Gastrocnemius medialis (tissue), 4 donors: ENCODE data around the gene MYL2.

ENCODE experiments used
- POLR2A ChIP-seq, 2 donors: fragments of 450-650 bp; IDR thresholded peaks; one replicate each; pipeline ENCODE4 v1.6.1; 2017; ENCODE audit warnings: antibody characterized with exemption in 2 of 2, mild to moderate bottlenecking in 2 of 2, moderate library complexity in 2 of 2
- TF ChIP-seq, protein P1 (sequence below), 5 experiments: fragments of 450-650 bp in 3 of 5; fragments of 200-600 bp in 2 of 5; sonication (generic) in 2 of 5; IDR thresholded peaks in 4 of 5; conservative IDR thresholded peaks in 1 of 5; 1 replicate in 4 of 5; 2 replicates in 1 of 5; pipeline ENCODE4 v1.5.1; 2016 to 2019; ENCODE audit warnings: antibody characterized with exemption in 5 of 5, mild to moderate bottlenecking in 3 of 5, moderate library complexity in 3 of 5

- no peak for TF ChIP-seq POLR2A (IDR thresholded peaks at IDR 0.05)
- TF ChIP-seq, protein P1, sequence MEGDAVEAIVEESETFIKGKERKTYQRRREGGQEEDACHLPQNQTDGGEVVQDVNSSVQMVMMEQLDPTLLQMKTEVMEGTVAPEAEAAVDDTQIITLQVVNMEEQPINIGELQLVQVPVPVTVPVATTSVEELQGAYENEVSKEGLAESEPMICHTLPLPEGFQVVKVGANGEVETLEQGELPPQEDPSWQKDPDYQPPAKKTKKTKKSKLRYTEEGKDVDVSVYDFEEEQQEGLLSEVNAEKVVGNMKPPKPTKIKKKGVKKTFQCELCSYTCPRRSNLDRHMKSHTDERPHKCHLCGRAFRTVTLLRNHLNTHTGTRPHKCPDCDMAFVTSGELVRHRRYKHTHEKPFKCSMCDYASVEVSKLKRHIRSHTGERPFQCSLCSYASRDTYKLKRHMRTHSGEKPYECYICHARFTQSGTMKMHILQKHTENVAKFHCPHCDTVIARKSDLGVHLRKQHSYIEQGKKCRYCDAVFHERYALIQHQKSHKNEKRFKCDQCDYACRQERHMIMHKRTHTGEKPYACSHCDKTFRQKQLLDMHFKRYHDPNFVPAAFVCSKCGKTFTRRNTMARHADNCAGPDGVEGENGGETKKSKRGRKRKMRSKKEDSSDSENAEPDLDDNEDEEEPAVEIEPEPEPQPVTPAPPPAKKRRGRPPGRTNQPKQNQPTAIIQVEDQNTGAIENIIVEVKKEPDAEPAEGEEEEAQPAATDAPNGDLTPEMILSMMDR (IDR thresholded peaks at IDR 0.05 in 4 of 5, conservative IDR thresholded peaks at IDR 0.05 in 1 of 5): no peak
These were observed 883 bp upstream of the MYL2 start for GRCh38 chr12:110921262-110921661.
